H9 (cell line): ENCODE results near the gene ZBTB17. TPM values are rescaled to one million over a fixed set of nuclear protein-coding genes. Genes with fewer than 3 reads are reported as not detected.

Experiments used
- DNase-seq: peaks from one replicate; pipeline ENCODE4 v3.0.0-alpha.2; 2017
- H2AFZ ChIP-seq: one replicate; pipeline ENCODE4 v1.6.1; 2013; ENCODE audit warnings: mild to moderate bottlenecking, low read length, control low read depth, moderate library complexity
- H2AK5ac ChIP-seq: 2 replicates; pipeline ENCODE4 v1.6.1; 2013; ENCODE audit warnings: low read length, control low read depth, mixed read lengths; ENCODE audit not compliant: insufficient read length
- H2BK120ac ChIP-seq: one replicate; pipeline ENCODE4 v1.6.1; 2013; ENCODE audit warnings: low read depth, mild to moderate bottlenecking, low read length, control low read depth, inconsistent platforms; ENCODE audit not compliant: poor library complexity, severe bottlenecking
- H2BK12ac ChIP-seq: 2 replicates; pipeline ENCODE4 v1.6.1; 2013; ENCODE audit warnings: low read length, control low read depth, mixed read lengths, low read depth; ENCODE audit not compliant: insufficient read length
- H2BK15ac ChIP-seq: 2 replicates; pipeline ENCODE4 v1.6.1; 2013; ENCODE audit warnings: low read depth, low read length, control low read depth
- H2BK20ac ChIP-seq: one replicate; pipeline ENCODE4 v1.6.1; 2013; ENCODE audit warnings: low read depth, mild to moderate bottlenecking, low read length, control low read depth, inconsistent platforms; ENCODE audit not compliant: poor library complexity, severe bottlenecking
- H2BK5ac ChIP-seq: 2 replicates; pipeline ENCODE4 v1.6.1; 2013; ENCODE audit warnings: low read length, control low read depth, mixed read lengths; ENCODE audit not compliant: insufficient read length
- H3K14ac ChIP-seq: 2 replicates; pipeline ENCODE4 v1.6.1; 2013; ENCODE audit warnings: low read length, control low read depth; ENCODE audit not compliant: insufficient read depth
- H3K18ac ChIP-seq: 2 replicates; pipeline ENCODE4 v1.6.1; 2013; ENCODE audit warnings: low read depth, mild to moderate bottlenecking, mixed read lengths, low read length, control low read depth; ENCODE audit not compliant: insufficient read length
- H3K23ac ChIP-seq: 2 replicates; pipeline ENCODE4 v1.6.1; 2013; ENCODE audit warnings: low read length, control low read depth, mixed read lengths, low read depth; ENCODE audit not compliant: insufficient read length
- H3K23me2 ChIP-seq: 2 replicates; pipeline ENCODE4 v1.6.1; 2013; ENCODE audit warnings: low read depth, mild to moderate bottlenecking, mixed read lengths, low read length, control low read depth; ENCODE audit not compliant: insufficient read length, poor library complexity, severe bottlenecking
- H3K27ac ChIP-seq: 2 replicates; pipeline ENCODE4 v1.5.1; 2013; ENCODE audit warnings: low read length, control low read depth, mixed read lengths, low read depth; ENCODE audit not compliant: insufficient read length
- H3K27me3 ChIP-seq: 2 replicates; pipeline ENCODE4 v1.6.1; 2013; ENCODE audit warnings: low read length, control low read depth, inconsistent platforms; ENCODE audit not compliant: insufficient read depth
- H3K4ac ChIP-seq: 2 replicates; pipeline ENCODE4 v1.6.1; 2013; ENCODE audit warnings: low read depth, mild to moderate bottlenecking, control low read depth, inconsistent platforms, low read length, moderate library complexity
- H3K4me1 ChIP-seq: 2 replicates; pipeline ENCODE4 v1.6.1; 2013; ENCODE audit warnings: low read length, control low read depth, inconsistent platforms; ENCODE audit not compliant: insufficient read depth
- H3K4me2 ChIP-seq: 2 replicates; pipeline ENCODE4 v1.6.1; 2013; ENCODE audit warnings: low read length, control low read depth, mixed read lengths; ENCODE audit not compliant: insufficient read length, insufficient read depth
- H3K56ac ChIP-seq: 2 replicates; pipeline ENCODE4 v1.6.1; 2013; ENCODE audit warnings: low read depth, mild to moderate bottlenecking, mixed read lengths, low read length, control low read depth; ENCODE audit not compliant: insufficient read length
- H3K79me1 ChIP-seq: 2 replicates; pipeline ENCODE4 v1.6.1; 2013; ENCODE audit warnings: low read depth, mild to moderate bottlenecking, moderate library complexity, low read length, control low read depth, inconsistent platforms; ENCODE audit not compliant: insufficient read depth, poor library complexity, severe bottlenecking
- H3K79me2 ChIP-seq: 2 replicates; pipeline ENCODE4 v1.6.1; 2013; ENCODE audit warnings: low read length, control low read depth, inconsistent platforms; ENCODE audit not compliant: insufficient read depth
- H3K9ac ChIP-seq: 2 replicates; pipeline ENCODE4 v1.6.1; 2013; ENCODE audit warnings: low read length, control low read depth, mixed read lengths; ENCODE audit not compliant: insufficient read length; ENCODE audit errors: extremely low read depth
- H3K9me3 ChIP-seq: one replicate; pipeline ENCODE4 v1.6.1; 2013; ENCODE audit warnings: low read depth, low read length, inconsistent platforms; ENCODE audit not compliant: control insufficient read depth
- H3T11ph ChIP-seq: one replicate; pipeline ENCODE4 v1.6.1; 2013; ENCODE audit warnings: mild to moderate bottlenecking, low read length, control low read depth, inconsistent platforms
- H4K20me1 ChIP-seq: one replicate; pipeline ENCODE4 v1.6.1; 2013; ENCODE audit not compliant: control insufficient read depth, insufficient read length, insufficient read depth
- H4K5ac ChIP-seq: 2 replicates; pipeline ENCODE4 v1.6.1; 2013; ENCODE audit warnings: low read depth, mild to moderate bottlenecking, mixed read lengths, low read length, control low read depth; ENCODE audit not compliant: insufficient read length
- H4K8ac ChIP-seq: replicated peaks from 2 replicates; pipeline ENCODE4 v1.6.1; 2013; ENCODE audit warnings: low read length, control low read depth, mixed read lengths, low read depth; ENCODE audit not compliant: insufficient read length
- H4K91ac ChIP-seq: 2 replicates; pipeline ENCODE4 v1.6.1; 2013; ENCODE audit warnings: low read depth, mild to moderate bottlenecking, moderate library complexity, mixed read lengths, low read length, control low read depth; ENCODE audit not compliant: insufficient read length
- H3K27ac Mint-ChIP-seq, 3 experiments: 2 replicates in 2 of 3; 3 replicates in 1 of 3; pipeline ENCODE4 v1.8.0; 2020 to 2021; ENCODE audit warnings: mixed read lengths in 3 of 3, mild to moderate bottlenecking in 1 of 3, moderate library complexity in 1 of 3
- H3K27me3 Mint-ChIP-seq: 2 replicates; pipeline ENCODE4 v1.8.0; 2021; ENCODE audit warnings: low read depth, mild to moderate bottlenecking, moderate library complexity, mixed read lengths
- H3K36me3 Mint-ChIP-seq, 3 experiments: 2 replicates in 2 of 3; 3 replicates in 1 of 3; pipeline ENCODE4 v1.8.0; 2020 to 2021; ENCODE audit warnings: low read depth in 3 of 3, mixed read lengths in 3 of 3; ENCODE audit not compliant: insufficient read depth in 1 of 3
- H3K4me1 Mint-ChIP-seq, 2 experiments: 2 replicates each; pipeline ENCODE4 v1.8.0; 2020; ENCODE audit warnings: mixed read lengths in 2 of 2
- H3K4me3 Mint-ChIP-seq, 2 experiments: 2 replicates in 1 of 2; 3 replicates in 1 of 2; pipeline ENCODE4 v1.8.0; 2020 to 2021; ENCODE audit warnings: mild to moderate bottlenecking in 2 of 2, mixed read lengths in 2 of 2, moderate library complexity in 1 of 2
- H3K9me3 Mint-ChIP-seq, 2 experiments: 2 replicates in 1 of 2; 3 replicates in 1 of 2; pipeline ENCODE4 v1.8.0; 2020; ENCODE audit warnings: mild to moderate bottlenecking in 2 of 2, mixed read lengths in 2 of 2, moderate library complexity in 1 of 2
- WGBS: extraction: QIAGEN DNeasy Blood & Tissue Kit; methylation state at CpG from one replicate; pipeline ENCODE4 v1.1.7; 2013; ENCODE audit warnings: missing lambda C conversion rate, low lambda C conversion rate, mixed read lengths; ENCODE audit not compliant: insufficient read length; ENCODE audit errors: extremely low coverage; 5-methylcytosine and 5-hydroxymethylcytosine counted together
- total RNA-seq: library from RNA; stranded (reverse); gene quantifications from 2 replicates; pipeline ENCODE4 v1.2.1, GENCODE V29; 2021
- TF ChIP-seq, protein P1 (sequence below): fragments of 200-600 bp; sonication (generic); conservative IDR thresholded peaks from 3 replicates; pipeline ENCODE4 v1.8.0; 2021; ENCODE audit warnings: antibody characterized with exemption, mild to moderate bottlenecking

The ZBTB17 gene
- total RNA-seq, 1 experiment from 2014 or later = 16.5 TPM

DNA sequence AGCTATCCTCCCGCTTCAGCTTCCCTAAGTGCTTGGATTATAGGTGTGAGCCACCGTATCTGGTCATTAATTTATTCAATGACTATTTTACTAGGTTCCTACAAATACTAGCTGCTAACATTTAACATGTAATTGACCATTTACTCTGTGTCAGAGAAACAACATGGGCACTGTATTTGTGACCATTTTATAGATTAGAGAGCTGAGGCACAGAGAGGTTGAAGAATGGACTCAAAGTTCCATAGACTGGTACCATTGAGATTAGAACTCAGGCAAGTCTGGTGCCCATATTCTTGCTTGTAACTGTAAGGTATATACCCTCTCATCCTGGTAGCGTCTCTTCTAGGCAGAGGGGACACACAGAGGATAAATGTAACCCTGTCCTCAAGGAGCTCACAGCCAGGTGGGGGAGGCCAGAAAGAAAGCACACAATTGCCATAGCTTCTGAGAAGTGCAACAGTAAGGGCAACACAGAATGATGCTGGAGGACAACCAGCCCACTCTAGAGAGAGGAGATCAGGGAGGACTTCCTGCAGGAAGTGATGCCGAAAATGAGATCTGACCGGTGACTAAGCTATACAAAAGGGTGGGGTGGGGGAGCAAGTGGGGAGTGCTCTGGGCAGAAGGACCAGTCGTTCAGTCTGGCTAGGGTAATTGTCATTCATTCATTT is 31.9 kb upstream of the ZBTB17 start:
- Histone ChIP-seq H4K8ac (no peak overlapping the region), H4K5ac (no peak overlapping the region), H3K23me2 (no peaks in the 10 kb centered on the region), H3K4ac (no peak overlapping the region), H3K23ac (no peak overlapping the region), H3K4me2 (no peak overlapping the region), H3K79me2 (no peaks in the 10 kb centered on the region), H3K27me3 (no peaks in the 10 kb centered on the region), H2BK15ac (no peak overlapping the region), H3K56ac (no peak overlapping the region), H3K27ac (no peak overlapping the region), H3K9me3 (no peaks in the 10 kb centered on the region), H2BK20ac (no peak overlapping the region), H2BK12ac (no peak overlapping the region), H3K18ac (no peak overlapping the region), H3T11ph (no peak overlapping the region), H4K20me1 (no peaks in the 10 kb centered on the region), H4K91ac (no peak overlapping the region), H2AFZ (no peak overlapping the region), H3K14ac (no peak overlapping the region), H2BK5ac (no peak overlapping the region), H3K79me1 (no peaks in the 10 kb centered on the region), H3K4me1 (peaks cover 4% of the 10 kb centered on the region; the same call in 1 of the 2 replicates), H3K9ac (no peak overlapping the region), H2BK120ac (no peak overlapping the region), H2AK5ac (no peak overlapping the region)
- no peak overlapping the region for H3K27ac Mint-ChIP-seq
- no CpG with 5 or more reads among the region's 6 CpGs for WGBS
- TF ChIP-seq, protein P1, sequence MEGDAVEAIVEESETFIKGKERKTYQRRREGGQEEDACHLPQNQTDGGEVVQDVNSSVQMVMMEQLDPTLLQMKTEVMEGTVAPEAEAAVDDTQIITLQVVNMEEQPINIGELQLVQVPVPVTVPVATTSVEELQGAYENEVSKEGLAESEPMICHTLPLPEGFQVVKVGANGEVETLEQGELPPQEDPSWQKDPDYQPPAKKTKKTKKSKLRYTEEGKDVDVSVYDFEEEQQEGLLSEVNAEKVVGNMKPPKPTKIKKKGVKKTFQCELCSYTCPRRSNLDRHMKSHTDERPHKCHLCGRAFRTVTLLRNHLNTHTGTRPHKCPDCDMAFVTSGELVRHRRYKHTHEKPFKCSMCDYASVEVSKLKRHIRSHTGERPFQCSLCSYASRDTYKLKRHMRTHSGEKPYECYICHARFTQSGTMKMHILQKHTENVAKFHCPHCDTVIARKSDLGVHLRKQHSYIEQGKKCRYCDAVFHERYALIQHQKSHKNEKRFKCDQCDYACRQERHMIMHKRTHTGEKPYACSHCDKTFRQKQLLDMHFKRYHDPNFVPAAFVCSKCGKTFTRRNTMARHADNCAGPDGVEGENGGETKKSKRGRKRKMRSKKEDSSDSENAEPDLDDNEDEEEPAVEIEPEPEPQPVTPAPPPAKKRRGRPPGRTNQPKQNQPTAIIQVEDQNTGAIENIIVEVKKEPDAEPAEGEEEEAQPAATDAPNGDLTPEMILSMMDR = no peak
- peaks cover 18% of the 10 kb centered on the region for H3K27me3 Mint-ChIP-seq
- H3K4me1 Mint-ChIP-seq = peaks cover 13 to 17% of the 10 kb centered on the region in 2 experiments; a peak in 3 of 4 replicates
- H3K4me3 Mint-ChIP-seq = no peak overlapping the region
- DNase-seq = no peak
- H3K9me3 Mint-ChIP-seq = no peaks in the 10 kb centered on the region
- no peaks in the 10 kb centered on the region for H3K36me3 Mint-ChIP-seq
